Testis (tissue), 2 donors: Measurements from ENCODE around the gene NETO2.

Experiments used
- POLR2A ChIP-seq: fragments of 450-650 bp; IDR thresholded peaks from one replicate; pipeline ENCODE4 v1.6.1; 2017; ENCODE audit warnings: antibody characterized with exemption, mild to moderate bottlenecking, moderate library complexity
- TF ChIP-seq, protein P1 (sequence below), 3 experiments: fragments of 450-650 bp in 2 of 3; fragments of 200-600 bp in 1 of 3; sonication (generic) in 1 of 3; IDR thresholded peaks; one replicate each; pipeline ENCODE4 v1.5.1; 2016 to 2019; ENCODE audit warnings: antibody characterized with exemption in 3 of 3, mild to moderate bottlenecking in 2 of 3, moderate library complexity in 1 of 3

DNA sequence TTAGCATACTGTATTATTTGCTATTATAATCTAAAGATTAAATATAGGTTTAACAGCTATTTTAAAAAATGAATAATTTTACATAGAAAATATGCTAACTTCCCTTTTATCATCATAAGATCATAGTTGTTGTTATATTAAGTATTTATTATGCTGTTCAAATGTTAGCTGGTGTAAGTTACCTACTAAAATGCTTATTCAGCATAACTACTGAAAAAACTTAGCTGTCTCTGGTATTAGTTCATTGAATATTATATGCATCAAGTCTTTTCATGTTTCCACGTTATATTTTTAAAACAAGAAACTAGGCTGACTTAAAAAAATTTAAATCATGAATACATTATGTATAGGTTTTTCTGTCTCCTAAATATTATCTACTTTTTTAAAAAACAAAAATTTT lies 62.6 kb downstream of the NETO2 start:
- TF ChIP-seq POLR2A = no peak
- TF ChIP-seq, protein P1, sequence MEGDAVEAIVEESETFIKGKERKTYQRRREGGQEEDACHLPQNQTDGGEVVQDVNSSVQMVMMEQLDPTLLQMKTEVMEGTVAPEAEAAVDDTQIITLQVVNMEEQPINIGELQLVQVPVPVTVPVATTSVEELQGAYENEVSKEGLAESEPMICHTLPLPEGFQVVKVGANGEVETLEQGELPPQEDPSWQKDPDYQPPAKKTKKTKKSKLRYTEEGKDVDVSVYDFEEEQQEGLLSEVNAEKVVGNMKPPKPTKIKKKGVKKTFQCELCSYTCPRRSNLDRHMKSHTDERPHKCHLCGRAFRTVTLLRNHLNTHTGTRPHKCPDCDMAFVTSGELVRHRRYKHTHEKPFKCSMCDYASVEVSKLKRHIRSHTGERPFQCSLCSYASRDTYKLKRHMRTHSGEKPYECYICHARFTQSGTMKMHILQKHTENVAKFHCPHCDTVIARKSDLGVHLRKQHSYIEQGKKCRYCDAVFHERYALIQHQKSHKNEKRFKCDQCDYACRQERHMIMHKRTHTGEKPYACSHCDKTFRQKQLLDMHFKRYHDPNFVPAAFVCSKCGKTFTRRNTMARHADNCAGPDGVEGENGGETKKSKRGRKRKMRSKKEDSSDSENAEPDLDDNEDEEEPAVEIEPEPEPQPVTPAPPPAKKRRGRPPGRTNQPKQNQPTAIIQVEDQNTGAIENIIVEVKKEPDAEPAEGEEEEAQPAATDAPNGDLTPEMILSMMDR (IDR thresholded peaks at IDR 0.05) = no peak
